Suprapubic skin (tissue), 4 donors: Measurements from ENCODE around the gene PACSIN2.

Experiments
- POLR2A ChIP-seq, 2 donors: fragments of 450-650 bp; IDR thresholded peaks; one replicate each; pipeline ENCODE4 v1.6.1; 2017; ENCODE audit warnings: antibody characterized with exemption in 2 of 2, mild to moderate bottlenecking in 2 of 2, moderate library complexity in 2 of 2
- POLR2AphosphoS5 ChIP-seq, 3 donors: sonication (generic); formaldehyde crosslinking; IDR thresholded peaks; one replicate each; pipeline ENCODE4 v1.6.1; 2017; ENCODE audit warnings: antibody characterized with exemption in 3 of 3
- TF ChIP-seq, protein P1 (sequence below), 2 donors: fragments of 200-600 bp in 1 of 2; fragments of 450-650 bp in 1 of 2; sonication (generic) in 1 of 2; IDR thresholded peaks; one replicate each; pipeline ENCODE4 v1.5.1; 2016 to 2019; ENCODE audit warnings: antibody characterized with exemption in 2 of 2, mild to moderate bottlenecking in 1 of 2, moderate library complexity in 1 of 2

DNA sequence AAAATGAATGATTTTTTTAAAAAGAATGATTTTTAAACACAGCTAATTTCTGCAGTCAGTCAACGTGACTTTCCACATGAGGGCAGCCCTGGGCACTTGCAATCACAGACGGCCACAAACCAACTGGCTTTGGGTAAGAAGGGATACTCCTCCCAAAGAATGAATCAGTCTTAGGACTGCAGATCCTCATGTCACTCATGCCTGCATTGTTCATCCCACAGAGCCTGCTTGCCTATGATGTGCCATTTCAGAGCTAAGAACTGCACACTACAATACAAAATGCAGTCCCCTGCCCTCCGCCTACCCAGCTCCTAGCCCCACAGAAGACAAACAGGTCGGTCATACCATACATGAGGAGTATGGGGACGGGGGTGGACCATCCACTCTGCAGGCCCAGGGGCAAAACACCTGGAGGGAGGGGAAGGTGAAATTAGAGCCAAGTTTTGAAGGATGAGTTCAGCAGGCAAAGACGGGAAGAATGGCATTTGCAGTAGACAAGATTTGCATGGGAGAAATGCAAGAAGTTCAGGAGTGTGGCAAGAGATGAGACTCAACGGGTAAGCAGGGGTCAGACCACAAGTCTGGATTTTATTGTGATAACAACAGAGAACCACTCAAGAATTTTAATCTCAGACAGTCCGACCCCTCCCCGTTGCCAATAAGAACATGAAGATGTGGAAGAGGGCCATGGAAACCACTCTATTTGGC lies 24.7 kb downstream of the PACSIN2 start:
- TF ChIP-seq, protein P1, sequence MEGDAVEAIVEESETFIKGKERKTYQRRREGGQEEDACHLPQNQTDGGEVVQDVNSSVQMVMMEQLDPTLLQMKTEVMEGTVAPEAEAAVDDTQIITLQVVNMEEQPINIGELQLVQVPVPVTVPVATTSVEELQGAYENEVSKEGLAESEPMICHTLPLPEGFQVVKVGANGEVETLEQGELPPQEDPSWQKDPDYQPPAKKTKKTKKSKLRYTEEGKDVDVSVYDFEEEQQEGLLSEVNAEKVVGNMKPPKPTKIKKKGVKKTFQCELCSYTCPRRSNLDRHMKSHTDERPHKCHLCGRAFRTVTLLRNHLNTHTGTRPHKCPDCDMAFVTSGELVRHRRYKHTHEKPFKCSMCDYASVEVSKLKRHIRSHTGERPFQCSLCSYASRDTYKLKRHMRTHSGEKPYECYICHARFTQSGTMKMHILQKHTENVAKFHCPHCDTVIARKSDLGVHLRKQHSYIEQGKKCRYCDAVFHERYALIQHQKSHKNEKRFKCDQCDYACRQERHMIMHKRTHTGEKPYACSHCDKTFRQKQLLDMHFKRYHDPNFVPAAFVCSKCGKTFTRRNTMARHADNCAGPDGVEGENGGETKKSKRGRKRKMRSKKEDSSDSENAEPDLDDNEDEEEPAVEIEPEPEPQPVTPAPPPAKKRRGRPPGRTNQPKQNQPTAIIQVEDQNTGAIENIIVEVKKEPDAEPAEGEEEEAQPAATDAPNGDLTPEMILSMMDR (IDR thresholded peaks at IDR 0.05) = peak; percentile 7 to 37
- no peak for TF ChIP-seq POLR2AphosphoS5 (IDR thresholded peaks at IDR 0.05)
- TF ChIP-seq POLR2A (IDR thresholded peaks at IDR 0.05) = no peak
